GM18507 (cell line): Measurements from ENCODE around the gene GIMAP1.
A peak's percentile ranks its signal among the peaks of the same experiment; 100 is the strongest.

Experiments used
- DNase-seq: peaks from one replicate; pipeline ENCODE4 v3.0.0; 2011; ENCODE audit warnings: low read depth; ENCODE audit not compliant: insufficient read length; ENCODE audit errors: extremely low spot score
- FAIRE-seq: peaks from 2 replicates; lab custom pipeline; 2011; peaks lifted over from hg19 to GRCh38; lab: Jason Lieb, UNC

GIMAP1 gene

DNA sequence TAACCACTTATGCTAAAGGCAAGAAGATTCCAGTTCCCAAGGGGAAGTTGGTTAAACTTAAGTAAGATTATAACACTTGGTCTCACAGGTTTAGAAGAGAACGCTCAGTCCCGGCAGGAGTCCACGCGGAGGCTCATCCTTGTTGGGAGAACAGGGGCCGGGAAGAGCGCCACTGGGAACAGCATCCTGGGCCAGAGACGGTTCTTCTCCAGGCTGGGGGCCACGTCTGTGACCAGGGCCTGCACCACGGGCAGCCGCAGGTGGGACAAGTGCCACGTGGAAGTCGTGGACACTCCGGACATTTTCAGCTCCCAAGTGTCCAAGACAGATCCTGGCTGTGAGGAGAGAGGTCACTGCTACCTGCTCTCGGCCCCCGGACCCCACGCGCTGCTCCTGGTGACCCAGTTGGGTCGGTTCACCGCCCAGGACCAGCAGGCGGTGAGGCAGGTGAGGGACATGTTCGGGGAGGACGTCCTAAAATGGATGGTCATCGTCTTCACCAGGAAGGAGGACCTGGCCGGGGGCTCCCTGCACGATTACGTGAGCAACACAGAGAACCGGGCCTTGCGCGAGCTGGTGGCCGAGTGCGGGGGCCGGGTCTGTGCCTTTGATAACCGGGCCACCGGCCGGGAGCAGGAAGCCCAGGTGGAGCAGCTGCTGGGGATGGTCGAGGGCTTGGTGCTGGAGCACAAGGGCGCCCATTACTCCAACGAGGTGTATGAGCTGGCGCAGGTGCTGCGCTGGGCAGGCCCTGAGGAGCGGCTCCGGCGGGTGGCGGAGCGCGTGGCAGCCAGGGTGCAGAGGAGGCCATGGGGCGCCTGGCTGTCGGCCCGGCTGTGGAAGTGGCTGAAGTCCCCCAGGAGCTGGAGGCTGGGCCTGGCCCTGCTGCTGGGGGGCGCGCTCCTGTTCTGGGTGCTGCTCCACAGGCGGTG lies 3.8 kb downstream of the GIMAP1 start:
- DNase-seq (no peak), FAIRE-seq (no peak)

- FAIRE-seq = no peak
Measured at GRCh38 chr7:150721970-150722373, 5.6 kb downstream of the GIMAP1 start.

DNA sequence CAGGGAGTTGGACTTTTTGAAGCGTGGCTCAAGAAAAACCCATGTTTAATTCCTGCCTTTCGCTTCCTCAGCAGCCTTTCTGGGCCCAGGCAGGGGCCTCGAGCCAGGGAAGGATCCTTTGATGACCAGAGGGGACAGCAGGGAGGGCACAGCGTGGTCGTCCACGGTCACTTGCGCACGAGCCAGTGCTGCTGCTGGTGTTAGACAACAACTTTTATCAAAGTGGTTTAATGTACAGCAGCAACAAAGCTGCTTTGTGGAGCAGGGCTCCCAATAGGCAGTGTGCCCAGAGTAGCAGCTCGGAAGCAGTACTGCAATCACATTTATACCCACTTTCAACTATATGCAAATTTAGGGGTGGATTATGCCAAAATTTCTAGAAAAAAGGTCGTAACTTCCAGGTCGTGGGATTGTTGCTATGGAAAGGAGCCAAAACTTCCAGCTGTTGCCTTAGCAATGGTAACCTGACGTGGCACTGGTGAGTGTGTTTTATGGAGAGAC lies 6.1 kb downstream of the GIMAP1 start:
- FAIRE-seq (no peak), DNase-seq (no peak)

More at GRCh38 chr7:150721970-150722373, 5.6 kb downstream of the GIMAP1 start:
- no peak for DNase-seq

GRCh38 chr7:150723467-150723866 lies 7.1 kb downstream of the GIMAP1 start:
- FAIRE-seq (no peak), DNase-seq (no peak)

- DNase-seq (no peak), FAIRE-seq (no peak)
Measured at GRCh38 chr7:150727381-150727780, 11.0 kb downstream of the GIMAP1 start.

GRCh38 chr7:150728011-150728410 lies 11.6 kb downstream of the GIMAP1 start:
- DNase-seq = no peak
- no peak for FAIRE-seq

GRCh38 chr7:150728609-150729008 lies 12.2 kb downstream of the GIMAP1 start:
- no peak for FAIRE-seq
- no peak for DNase-seq

GRCh38 chr7:150731916-150732315 lies 15.5 kb downstream of the GIMAP1 start:
- DNase-seq = no peak
- FAIRE-seq = no peak

GRCh38 chr7:150732786-150733481 lies 16.5 kb downstream of the GIMAP1 start:
- FAIRE-seq = no peak
- no peak for DNase-seq

DNA sequence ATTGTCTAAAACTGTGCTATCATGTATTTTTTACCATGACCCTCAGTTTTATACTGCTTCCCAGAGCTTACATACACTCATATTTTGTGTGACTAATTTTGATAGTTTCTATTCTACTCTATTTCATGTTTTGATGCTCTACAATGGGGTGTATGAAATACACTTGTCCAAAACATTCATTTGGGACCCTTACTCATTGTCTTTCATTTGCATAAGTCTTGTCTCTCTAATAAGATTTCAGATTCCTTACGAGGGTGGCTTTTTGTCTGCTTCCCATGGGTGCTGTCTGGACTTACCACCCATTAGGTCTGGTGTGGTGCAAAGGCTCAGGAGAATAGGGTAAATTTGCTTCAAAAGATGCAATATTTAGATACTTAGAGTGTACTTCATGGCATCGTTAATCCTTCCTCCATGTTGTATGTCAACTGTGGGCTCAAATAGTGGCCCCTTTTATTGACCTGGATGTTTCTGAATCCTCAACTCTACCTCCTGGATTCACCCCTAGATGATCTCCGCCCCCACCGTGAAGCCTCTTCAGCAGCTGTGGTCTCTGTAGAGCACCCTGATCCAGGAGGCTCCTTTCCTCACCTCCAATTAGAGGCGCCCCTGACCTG lies 17.2 kb downstream of the GIMAP1 start:
- FAIRE-seq (no peak), DNase-seq (no peak)

DNA sequence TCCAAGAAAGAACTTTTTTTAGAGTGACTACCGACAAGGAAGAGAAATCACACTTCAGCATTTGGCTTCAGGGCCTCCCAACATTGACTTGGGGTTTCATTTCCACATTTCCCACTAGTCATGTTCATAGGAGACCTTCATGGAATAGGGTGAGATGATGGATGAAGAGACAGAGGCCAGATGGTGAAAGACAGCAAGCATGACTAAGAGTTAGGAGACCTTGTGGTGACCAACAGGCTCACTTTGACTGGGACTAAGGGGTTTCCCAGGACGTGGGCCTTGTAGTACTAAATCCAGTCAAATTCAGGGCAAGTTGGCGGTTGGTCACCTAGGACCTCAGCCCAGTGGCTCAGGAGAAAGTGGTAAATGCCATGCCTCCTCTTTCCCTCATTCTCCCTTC lies 17.8 kb downstream of the GIMAP1 start:
- no peak for DNase-seq
- FAIRE-seq = peak; percentile 5

GRCh38 chr7:150735596-150736358 lies 19.4 kb downstream of the GIMAP1 start:
- DNase-seq = no peak
- FAIRE-seq = no peak

DNA sequence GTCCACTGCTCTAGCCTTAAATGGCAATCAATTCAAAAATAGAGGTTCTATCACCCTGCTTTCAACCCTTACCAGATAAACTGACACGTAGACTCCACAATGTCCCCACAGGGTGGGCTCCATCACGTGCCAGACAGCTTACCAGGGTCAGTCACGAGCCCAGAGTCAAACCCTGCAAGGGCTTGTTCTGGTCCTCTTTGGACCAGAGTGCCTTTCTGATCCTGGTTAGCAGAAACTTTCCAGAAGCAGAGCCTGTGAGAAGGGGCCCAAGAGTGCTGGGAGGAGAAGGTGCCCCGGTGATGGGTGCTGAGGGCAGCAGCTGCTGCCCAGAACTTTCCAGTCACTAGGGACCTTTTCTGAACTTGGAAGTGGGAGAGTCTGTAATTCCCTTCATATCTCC lies 20.5 kb downstream of the GIMAP1 start:
- FAIRE-seq = no peak
- DNase-seq = no peak

DNA sequence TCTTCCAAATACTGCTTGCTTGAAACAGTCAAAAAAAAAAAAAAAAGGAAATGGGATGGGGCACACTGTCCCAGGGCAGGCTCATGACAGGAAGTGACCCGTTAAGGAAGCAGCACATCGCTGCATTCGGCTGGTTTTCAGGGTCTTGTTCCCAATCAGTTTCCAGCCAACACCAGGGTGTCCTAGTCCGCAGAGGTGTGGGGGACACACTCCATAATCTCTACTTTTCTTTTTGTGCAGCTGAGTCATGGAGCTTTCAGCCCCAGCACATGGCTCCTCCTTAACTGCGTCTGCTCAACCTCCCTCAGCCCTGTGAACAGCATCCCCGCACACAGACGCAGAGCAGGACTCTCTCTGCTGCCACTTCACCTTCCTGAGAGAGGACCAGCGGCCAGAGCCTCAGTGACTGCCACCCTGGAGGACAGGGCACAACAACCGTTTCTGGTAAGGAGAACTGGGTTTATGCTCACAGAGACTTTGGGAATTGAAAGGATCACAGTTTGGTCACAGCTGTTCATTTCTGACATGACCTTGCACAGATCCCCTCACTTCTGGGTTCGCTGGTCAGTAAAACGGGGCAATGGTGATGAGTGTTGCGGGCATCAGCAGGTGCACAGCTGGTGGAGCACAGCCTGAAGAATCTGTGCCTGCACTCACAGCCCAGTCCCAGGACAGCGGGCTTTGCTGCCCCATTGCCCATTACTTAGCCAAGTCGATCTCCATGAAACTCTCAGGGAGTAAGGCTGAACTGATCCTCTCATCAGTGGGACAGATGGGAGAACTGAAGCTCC lies 21.0 kb downstream of the GIMAP1 start, which contains the start of gene GIMAP5:
Gene GIMAP5, plus strand, starts transcription at position 154 of the 791 bp plus-strand sequence. CDS start 3,467 bp downstream, outside the sequence.
- FAIRE-seq (peak; percentile 82), DNase-seq (no peak)

- DNase-seq = no peak
Measured at GRCh38 chr7:150738092-150738491, 21.7 kb downstream of the GIMAP1 start.

DNA sequence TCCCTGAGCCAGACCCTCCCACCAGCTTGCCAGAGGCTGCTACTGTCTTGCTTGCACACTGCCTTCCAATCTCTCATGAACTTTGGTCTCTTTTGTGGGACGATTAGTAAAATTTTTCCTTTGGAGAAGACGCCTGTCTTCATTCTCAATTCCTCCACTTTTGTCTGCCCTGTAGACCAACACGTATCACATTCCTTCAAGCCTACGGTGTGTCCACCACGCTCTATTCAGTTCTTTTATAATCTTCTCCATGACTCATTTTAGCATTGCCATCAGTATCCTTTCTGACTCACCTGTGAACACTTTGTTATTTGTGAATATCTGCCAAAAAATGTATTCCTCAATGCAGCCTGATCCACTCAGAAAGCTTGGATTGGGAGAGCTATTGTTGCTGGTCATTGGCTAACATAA lies 22.2 kb downstream of the GIMAP1 start:
- FAIRE-seq = no peak

More at GRCh38 chr7:150738092-150738491, 21.7 kb downstream of the GIMAP1 start:
- FAIRE-seq = peak; percentile 56

DNA sequence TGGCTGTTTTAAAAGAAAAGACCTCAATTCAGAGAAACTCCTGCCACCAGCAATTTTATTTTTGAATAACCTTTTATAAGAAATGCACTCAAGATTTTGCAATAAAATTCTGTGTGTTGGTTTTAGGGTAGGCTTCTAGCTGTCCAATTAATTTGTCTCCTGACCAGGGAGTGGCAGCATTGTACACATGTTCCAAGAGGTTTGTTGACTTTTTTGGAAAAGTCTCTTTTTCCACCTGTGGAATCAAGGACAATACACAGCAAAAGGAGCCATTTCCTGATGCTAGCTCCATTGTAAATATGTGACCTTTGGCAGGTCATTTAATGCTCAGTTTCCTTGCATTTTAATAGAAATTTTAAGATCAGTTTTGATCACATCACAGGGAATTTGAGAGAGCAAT lies 22.6 kb downstream of the GIMAP1 start:
- no peak for DNase-seq
- FAIRE-seq = no peak

More for the DNA sequence above, 22.2 kb downstream of the GIMAP1 start:
- DNase-seq = no peak

- FAIRE-seq = no peak
- no peak for DNase-seq
Measured at GRCh38 chr7:150740053-150740452, 23.6 kb downstream of the GIMAP1 start.
